Panc1 (cell line): Measurements from ENCODE around the gene LGALS4. TPM values are rescaled to one million over a fixed set of nuclear protein-coding genes. Genes with fewer than 3 reads are reported as not detected.

Experiments used
- ATAC-seq: fragments of 200-7000 bp; cut with Tn5 transposase; 2 replicates; pipeline ENCODE4 v1.9.1; 2020; ENCODE audit warnings: mild to moderate bottlenecking, moderate library complexity
- BruUV-seq: library from RNA; stranded (reverse); fragments of 400-500 nt; replicated peaks from 2 replicates; lab custom pipeline; 2021; lab: Mats Ljungman, UMichigan
- CTCF ChIA-PET: fragments of 300-600 bp; sonication (Branson Sonifier 250); formaldehyde crosslinking; loops from one replicate; lab custom pipeline; 2022; ENCODE audit warnings: antibody characterized with exemption; lab: Charles Lee
- POLR2A ChIA-PET: fragments of 300-600 bp; sonication (Branson Sonifier 250); formaldehyde crosslinking; loops from one replicate; lab custom pipeline; 2022; ENCODE audit warnings: antibody characterized with exemption; lab: Charles Lee
- DNase-seq: peaks from one replicate; pipeline ENCODE4 v3.0.0-alpha.2; 2010; ENCODE audit warnings: low read depth, low spot score
- H3K27ac ChIP-seq: 2 replicates; pipeline ENCODE4 v1.5.1; 2011; ENCODE audit warnings: mild to moderate bottlenecking, low read length, inconsistent platforms
- H3K27me3 ChIP-seq: fragments of 200-500 bp; sonication (Bioruptor generic); 2 replicates; pipeline ENCODE4 v1.6.0; 2014; ENCODE audit warnings: low read length, inconsistent platforms; ENCODE audit not compliant: control insufficient read depth, insufficient read depth
- H3K36me3 ChIP-seq: fragments of 200-500 bp; sonication (Bioruptor generic); 2 replicates; pipeline ENCODE4 v1.5.1; 2014; ENCODE audit warnings: inconsistent platforms, mild to moderate bottlenecking, low read length, moderate library complexity; ENCODE audit not compliant: control insufficient read depth, insufficient read depth
- H3K4me1 ChIP-seq: 2 replicates; pipeline ENCODE4 v1.5.1; 2011; ENCODE audit warnings: inconsistent platforms, mild to moderate bottlenecking, low read length, moderate library complexity; ENCODE audit not compliant: control insufficient read depth, insufficient read depth
- H3K4me3 ChIP-seq, 2 experiments: 2 replicates each; pipeline ENCODE4 v1.5.1; 2011 to 2012; ENCODE audit warnings: low read depth in 2 of 2, low read length in 2 of 2, mild to moderate bottlenecking in 2 of 2, inconsistent platforms in 1 of 2, moderate library complexity in 1 of 2
- H3K9me3 ChIP-seq: fragments of 200-500 bp; sonication (Bioruptor generic); 2 replicates; pipeline ENCODE4 v1.5.1; 2014; ENCODE audit warnings: low read depth, mild to moderate bottlenecking, inconsistent platforms, low read length, moderate library complexity; ENCODE audit not compliant: control insufficient read depth, insufficient read depth
- CTCF ChIP-seq: fragments of 450-650 bp; IDR thresholded peaks from 2 replicates; pipeline ENCODE4 v1.5.1; 2017; ENCODE audit warnings: mild to moderate bottlenecking
- POLR2AphosphoS5 ChIP-seq: IDR thresholded peaks from 2 replicates; pipeline ENCODE4 v1.6.1; 2012; ENCODE audit warnings: mild to moderate bottlenecking, low read depth, low read length, moderate library complexity
- REST ChIP-seq, 2 experiments: IDR thresholded peaks; 2 replicates each; pipeline ENCODE4 v1.6.1; 2011 to 2012; ENCODE audit warnings: low read depth in 2 of 2, control low read depth in 1 of 2, low read length in 1 of 2, mild to moderate bottlenecking in 1 of 2, moderate library complexity in 1 of 2; ENCODE audit not compliant: insufficient read depth in 1 of 2
- SIN3A ChIP-seq: IDR thresholded peaks from 2 replicates; pipeline ENCODE4 v1.6.1; 2012; ENCODE audit warnings: low read depth, mild to moderate bottlenecking, low read length, moderate library complexity, borderline replicate concordance; ENCODE audit not compliant: insufficient read depth
- TCF7L2 ChIP-seq: IDR thresholded peaks from 2 replicates; pipeline ENCODE4 v1.6.1; 2011; ENCODE audit warnings: mild to moderate bottlenecking, low read depth, low read length, inconsistent platforms
- in situ Hi-C: cut with HindIII; loops from 2 replicates; pipeline ENCODE4 v1.10.0; 2016; ENCODE audit warnings: low sequenced_read_pairs, low pct_unique_long_range_greater_than_20kb
- intact Hi-C: fragments of 100-400 bp; cut with micrococcal nuclease; formaldehyde crosslinking; loops from one replicate; pipeline ENCODE4 v1.10.0; 2022; ENCODE audit not compliant: unreplicated experiment
- total RNA-seq: library from RNA; stranded (reverse); gene quantifications from one replicate; pipeline ENCODE4 v1.2.1, GENCODE V29; 2021; ENCODE audit not compliant: unreplicated experiment

The LGALS4 gene
- total RNA-seq, 1 experiment from 2014 or later: 3.9 TPM

GRCh38 chr19:38803543-38803942, 9.2 kb downstream of the LGALS4 start:
- DNase-seq (no peak), ATAC-seq (no peak)
- BruUV-seq: no TSS peak
- in situ Hi-C loops: no loop called here
- Histone ChIP-seq H3K4me3 (no peak overlapping the region), H3K27me3 (no peaks in the 10 kb centered on the region), H3K36me3 (no peaks in the 10 kb centered on the region), H3K27ac (no peak overlapping the region), H3K9me3 (no peaks in the 10 kb centered on the region), H3K4me1 (peaks cover 7% of the 10 kb centered on the region; the same call in 1 of the 2 replicates)
- CTCF ChIA-PET: interaction anchor here (0.5 kb wide), 1 partner anchor 170 kb away, joined by 7 read pairs; no protein-coding TSS in a partner anchor
- POLR2A ChIA-PET: no interaction called here
- intact Hi-C loops: no loop called here
- no peak for TF ChIP-seq CTCF
- TF ChIP-seq SIN3A: no peak
- TF ChIP-seq TCF7L2: no peak
- no peak for TF ChIP-seq REST (IDR thresholded peaks at IDR 0.05; ENCODE audit: insufficient read depth in 1 of 2, low read depth in 2 of 2, low read length in 1 of 2)
- no peak for TF ChIP-seq POLR2AphosphoS5

GRCh38 chr19:38801359-38802095, 11.2 kb downstream of the LGALS4 start:
- ChIA-PET POLR2A (interaction anchor here (0.5 kb wide), 1 partner anchor 41 kb away, joined by 7 read pairs; no protein-coding TSS in a partner anchor), CTCF (interaction anchor here (0.6 to 1.3 kb wide), 2 partner anchors 9 to 219 kb away, joined by 3 to 7 read pairs; no protein-coding TSS in a partner anchor)
- no peak for DNase-seq
- no TSS peak for BruUV-seq
- H3K4me3 ChIP-seq: no peak overlapping the region
- H3K36me3 ChIP-seq: no peaks in the 10 kb centered on the region
- no peak for ATAC-seq
- TF ChIP-seq REST (IDR thresholded peaks at IDR 0.05; ENCODE audit: insufficient read depth in 1 of 2, low read depth in 2 of 2, low read length in 1 of 2) (no peak), CTCF (no peak), SIN3A (no peak), TCF7L2 (no peak), POLR2AphosphoS5 (no peak)
- no peak overlapping the region for H3K27ac ChIP-seq
- H3K27me3 ChIP-seq: no peaks in the 10 kb centered on the region
- in situ Hi-C loops (no loop called here), intact Hi-C loops (no loop called here)
- H3K9me3 ChIP-seq: no peaks in the 10 kb centered on the region
- H3K4me1 ChIP-seq: peaks cover 7% of the 10 kb centered on the region; the same call in 1 of the 2 replicates
